Urinary bladder (tissue), 4 donors: ENCODE results near the gene FARP2. TPM values are rescaled to one million over a fixed set of nuclear protein-coding genes. Genes with fewer than 3 reads are reported as not detected.
"Not testable (repeated sequence)": the region's sequence is repeated elsewhere in the genome, so short reads cannot be mapped to it uniquely, and the experiment has no call there.

ENCODE experiments used
- DNase-seq: peaks from one replicate; pipeline ENCODE4 v3.0.0-alpha.2; 2015; ENCODE audit errors: extremely low spot score
- H3K27ac ChIP-seq: one replicate; pipeline ENCODE4 v1.5.1; 2013; ENCODE audit warnings: low read depth, mild to moderate bottlenecking, moderate library complexity
- H3K36me3 ChIP-seq: one replicate; pipeline ENCODE4 v1.6.1; 2013; ENCODE audit warnings: mild to moderate bottlenecking, moderate library complexity; ENCODE audit not compliant: insufficient read depth
- H3K4me1 ChIP-seq: one replicate; pipeline ENCODE4 v1.6.1; 2013; ENCODE audit warnings: mild to moderate bottlenecking, moderate library complexity; ENCODE audit not compliant: insufficient read depth
- H3K4me3 ChIP-seq: one replicate; pipeline ENCODE4 v1.5.1; 2013; ENCODE audit warnings: low read depth, low read length
- WGBS: extraction: QIAGEN DNeasy Blood & Tissue Kit; methylation state at CpG from one replicate; pipeline ENCODE4 v1.1.7; 2013; 5-methylcytosine and 5-hydroxymethylcytosine counted together
- polyA plus RNA-seq: library from polyadenylated mRNA; stranded (reverse); fragments of 200-250 nt; gene quantifications from one replicate; pipeline ENCODE4 v1.2.3, GENCODE V29; 2013
- total RNA-seq: library from RNA; depleted of rRNA; stranded (reverse); fragments of >200 nt; gene quantifications from one replicate; pipeline ENCODE4 v1.2.3, GENCODE V29; 2014
- donor health status: healthy with polysubstance abuse.
- donor health status: healthy.

FARP2 gene
- total and polyA plus RNA-seq, 2 donors = 16.2 to 51.7 TPM

DNA sequence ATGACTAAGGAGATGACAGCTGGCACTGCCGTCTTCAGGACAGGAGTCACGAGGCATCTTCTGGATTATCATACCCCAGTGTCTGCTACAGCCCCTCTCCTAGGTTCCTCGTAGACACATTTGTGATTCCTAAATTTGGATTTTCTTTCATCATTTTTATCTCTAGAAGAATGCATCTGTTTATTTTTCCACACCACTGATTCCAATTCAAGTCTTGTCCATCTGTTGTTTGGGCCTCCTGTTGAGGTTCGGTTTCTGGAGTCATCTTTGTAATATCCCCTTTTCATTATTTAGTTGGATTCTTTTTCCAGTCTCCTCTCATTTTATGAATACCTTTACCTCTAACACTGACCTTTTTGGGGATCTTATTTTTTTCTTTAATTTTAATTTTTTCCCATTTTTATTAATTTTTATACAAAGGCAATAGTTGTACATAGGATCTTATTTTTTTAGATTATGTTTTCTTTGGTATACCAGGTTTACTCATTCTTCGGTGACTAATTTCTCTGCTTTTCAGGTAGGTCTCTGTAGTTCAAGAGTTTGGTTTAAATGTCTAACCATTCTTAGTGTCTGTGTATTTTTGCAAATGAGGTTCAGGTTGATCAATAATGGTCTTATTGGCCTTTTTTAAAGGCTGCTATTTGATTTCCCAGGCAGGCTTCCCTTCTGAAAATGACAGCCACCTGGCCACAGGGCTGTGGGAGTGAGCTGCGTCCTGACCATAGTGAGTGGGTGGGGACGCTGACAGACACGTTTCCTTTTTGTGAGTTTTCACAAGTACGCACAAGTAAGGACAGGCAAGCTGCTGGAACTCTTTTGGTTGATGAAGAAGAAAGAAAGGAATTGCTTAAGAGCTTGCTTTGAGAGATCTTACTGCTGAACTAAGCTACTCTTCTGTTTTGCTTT is 34.5 kb downstream of the FARP2 start:
- Histone ChIP-seq H3K27ac (peak overlapping the region; percentile 16), H3K36me3 (no peaks in the 10 kb centered on the region), H3K4me1 (no peaks in the 10 kb centered on the region), H3K4me3 (no peak overlapping the region)
- peak; percentile 39 for DNase-seq
- WGBS = 81% methylated on average over 9 of the region's 9 CpGs

DNA sequence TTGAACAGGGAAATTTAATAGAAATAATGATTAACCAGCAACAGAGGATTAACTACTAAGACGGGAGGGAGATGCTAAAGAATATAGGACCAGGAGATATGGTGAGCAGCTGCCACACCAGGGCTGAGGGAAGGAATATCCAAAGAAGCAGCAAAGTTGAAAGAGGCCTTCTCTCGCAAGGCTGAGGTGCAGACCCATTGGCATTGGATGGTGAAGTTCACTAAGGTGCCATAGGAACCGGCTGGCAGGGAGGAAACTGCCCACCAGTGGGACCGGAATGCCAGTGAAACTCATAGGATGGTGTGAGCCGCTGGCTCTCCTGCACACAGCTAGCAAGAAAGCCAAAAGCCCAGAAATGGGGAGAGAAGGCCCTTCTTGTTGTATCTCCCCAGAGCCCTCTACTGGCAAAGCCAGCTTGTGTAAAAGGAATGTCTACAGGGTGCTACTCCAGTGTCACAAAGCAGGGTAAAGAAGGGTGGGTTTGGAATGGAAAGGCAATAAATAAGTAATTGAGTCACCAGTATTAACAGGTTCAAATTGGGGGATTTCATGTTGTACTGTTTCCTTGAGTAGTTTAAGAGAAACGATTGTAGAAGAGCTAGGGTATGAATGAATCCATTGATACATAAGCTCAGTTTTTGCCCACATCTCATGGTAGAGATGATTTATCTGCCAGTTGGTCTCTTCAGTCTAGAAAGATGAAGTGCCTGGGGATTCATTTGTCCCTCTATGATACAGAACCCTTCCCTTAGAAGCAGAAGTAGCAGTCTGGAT is 36.0 kb downstream of the FARP2 start:
- DNase-seq = no peak
- Histone ChIP-seq H3K4me1 (no peaks in the 10 kb centered on the region), H3K27ac (no peak overlapping the region), H3K36me3 (peaks cover 1% of the 10 kb centered on the region), H3K4me3 (no peak overlapping the region)
- WGBS = 84% methylated on average over 6 of the region's 6 CpGs

DNA sequence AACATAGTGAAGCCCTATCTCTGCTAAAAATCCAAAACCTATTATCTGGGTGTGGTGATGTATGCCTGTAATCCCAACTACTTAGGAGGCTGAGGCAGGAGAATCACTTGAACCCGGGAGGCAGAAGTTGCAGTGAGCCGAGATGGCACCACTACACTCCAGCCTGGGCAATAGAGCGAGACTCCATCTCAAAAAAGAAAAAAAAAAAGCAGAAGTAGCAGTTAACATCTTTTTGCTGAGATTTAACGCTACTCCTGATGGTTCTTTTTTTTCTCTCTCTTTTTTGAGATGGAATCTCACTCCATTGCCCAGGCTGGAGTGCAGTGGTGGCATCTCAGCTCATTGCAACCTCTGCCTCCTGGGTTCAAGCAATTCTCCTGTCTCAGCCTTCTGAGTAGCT is 36.7 kb downstream of the FARP2 start:
- not testable (repeated sequence) for DNase-seq, H3K36me3 ChIP-seq, H3K4me3 ChIP-seq, H3K27ac ChIP-seq, H3K4me1 ChIP-seq
- WGBS = 97% methylated on average over 4 of the region's 4 CpGs

DNA sequence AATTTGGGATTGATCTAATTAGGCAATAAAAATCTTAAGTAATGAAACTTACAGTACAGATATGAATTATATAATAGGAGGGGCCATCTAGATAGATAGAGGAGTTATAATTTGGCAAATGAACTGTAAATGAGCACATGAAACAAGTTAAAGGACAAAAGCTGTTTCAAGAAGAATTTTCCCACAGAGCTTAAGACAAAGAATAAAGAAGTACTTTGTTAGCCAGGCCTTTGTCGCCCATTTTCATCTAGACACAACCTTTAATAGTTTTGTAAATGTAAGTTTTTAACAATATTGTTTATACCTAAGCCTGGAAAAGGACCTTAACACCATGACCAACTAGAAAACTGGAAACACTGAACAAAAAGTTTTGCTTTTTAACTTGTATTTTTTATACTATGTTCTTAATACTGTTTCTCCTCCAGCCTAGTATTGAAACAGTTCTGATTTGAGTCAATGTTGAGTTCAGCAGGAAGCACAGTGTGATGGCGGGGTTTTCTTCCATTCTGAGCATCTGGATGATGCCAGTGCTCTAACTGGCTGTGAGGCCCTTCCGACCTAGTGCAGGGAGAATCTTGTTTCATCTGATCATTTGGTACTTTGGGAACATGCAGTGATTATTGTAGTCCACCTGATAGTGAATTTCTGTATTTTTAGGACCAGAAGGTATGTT is 37.6 kb downstream of the FARP2 start:
- 91% methylated on average over 3 of the region's 3 CpGs for WGBS
- Histone ChIP-seq H3K36me3 (peaks cover 1% of the 10 kb centered on the region), H3K4me1 (no peaks in the 10 kb centered on the region), H3K27ac (no peak overlapping the region), H3K4me3 (no peak overlapping the region)
- no peak for DNase-seq

DNA sequence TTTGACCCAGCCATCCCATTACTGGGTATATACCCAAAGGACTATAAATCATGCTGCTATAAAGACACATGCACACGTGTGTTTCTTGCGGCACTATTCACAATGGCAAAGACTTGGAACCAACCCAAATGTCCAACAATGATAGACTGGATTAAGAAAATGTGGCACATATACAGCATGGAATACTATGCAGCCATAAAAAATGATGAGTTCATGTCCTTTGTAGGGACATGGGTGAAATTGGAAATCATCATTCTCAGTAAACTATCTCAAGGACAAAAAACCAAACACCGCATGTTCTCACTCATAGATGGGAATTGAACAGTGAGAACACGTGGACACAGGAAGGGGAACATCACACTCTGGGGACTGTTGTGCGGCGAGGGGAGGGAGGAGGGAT is 40.7 kb downstream of the FARP2 start:
- not testable (repeated sequence) for DNase-seq, H3K4me1 ChIP-seq, H3K27ac ChIP-seq, H3K4me3 ChIP-seq, H3K36me3 ChIP-seq
- 98% methylated on average over 6 of the region's 6 CpGs for WGBS

DNA sequence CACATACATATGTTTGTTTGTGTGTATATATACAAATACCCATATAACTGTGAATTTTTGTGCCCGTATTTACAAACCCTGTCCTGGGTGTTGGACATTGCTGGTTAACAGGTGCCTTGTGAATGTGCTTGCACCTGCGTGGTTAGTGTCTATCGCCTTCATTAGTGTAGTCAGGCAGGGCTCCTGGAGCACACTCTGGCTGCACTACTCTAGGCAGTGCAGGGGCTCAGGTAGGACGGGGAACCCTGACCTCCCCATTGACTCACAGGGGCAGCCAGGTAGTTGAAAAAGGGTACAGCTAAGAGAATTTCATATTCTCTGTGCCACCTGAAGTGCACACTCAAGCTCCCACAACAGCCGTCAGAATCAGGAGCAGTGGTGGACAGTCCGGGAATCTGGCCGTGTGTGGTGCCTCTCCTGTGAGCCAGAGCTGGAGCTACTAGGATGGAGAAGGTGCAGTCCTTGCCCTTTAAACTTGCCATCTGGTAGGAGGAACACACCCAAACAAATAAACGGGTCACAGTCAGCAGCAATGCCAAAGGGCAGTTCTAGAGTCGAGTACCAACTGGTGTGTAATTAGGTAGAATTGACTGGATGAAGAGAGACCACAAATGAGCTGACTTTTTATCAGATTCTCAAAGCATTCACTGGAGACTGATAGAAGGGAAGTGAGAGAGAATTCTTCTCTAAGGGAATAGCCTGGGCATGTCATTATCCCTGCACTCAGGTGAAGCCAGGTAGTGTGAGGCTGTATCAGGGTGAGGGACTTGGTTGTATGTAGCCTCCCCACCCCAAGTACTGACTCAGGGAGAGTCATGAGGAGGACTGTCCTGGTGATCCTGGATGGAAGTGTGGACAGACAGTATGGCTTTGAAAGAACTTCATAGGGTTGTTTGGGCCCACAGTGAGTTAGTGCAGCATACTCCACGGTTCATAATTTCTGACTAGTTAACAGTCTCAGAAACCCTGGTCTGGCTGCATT is 44.1 kb downstream of the FARP2 start:
- no peaks in the 10 kb centered on the region for H3K4me1 ChIP-seq
- no peak for DNase-seq
- H3K36me3 ChIP-seq = peaks cover 3% of the 10 kb centered on the region
- no peak overlapping the region for H3K4me3 ChIP-seq
- H3K27ac ChIP-seq = no peak overlapping the region
- WGBS = 81% methylated on average over 10 of the region's 10 CpGs

DNA sequence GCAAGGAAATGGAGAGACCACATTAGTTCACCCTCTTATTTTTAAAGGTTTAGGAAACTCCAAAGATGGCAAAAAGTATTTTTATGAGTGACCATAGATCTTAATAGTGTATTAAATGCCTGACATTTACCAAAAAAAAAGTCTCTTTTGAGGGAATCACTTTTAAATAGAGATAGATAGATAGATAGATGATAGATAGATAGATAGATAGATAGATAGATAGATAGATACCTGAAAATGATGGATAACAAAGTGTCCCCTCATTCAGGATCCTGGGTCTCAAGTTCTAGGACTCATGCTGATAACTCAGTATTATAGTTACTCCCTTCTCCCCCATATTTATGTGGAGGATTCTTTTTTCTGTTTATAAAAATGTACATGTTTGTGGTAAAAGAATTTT is 52.8 kb downstream of the FARP2 start:
- H3K36me3 ChIP-seq = peaks cover 1% of the 10 kb centered on the region
- no peak overlapping the region for H3K27ac ChIP-seq
- H3K4me1 ChIP-seq = no peaks in the 10 kb centered on the region
- H3K4me3 ChIP-seq = no peak overlapping the region
- no peak for DNase-seq

DNA sequence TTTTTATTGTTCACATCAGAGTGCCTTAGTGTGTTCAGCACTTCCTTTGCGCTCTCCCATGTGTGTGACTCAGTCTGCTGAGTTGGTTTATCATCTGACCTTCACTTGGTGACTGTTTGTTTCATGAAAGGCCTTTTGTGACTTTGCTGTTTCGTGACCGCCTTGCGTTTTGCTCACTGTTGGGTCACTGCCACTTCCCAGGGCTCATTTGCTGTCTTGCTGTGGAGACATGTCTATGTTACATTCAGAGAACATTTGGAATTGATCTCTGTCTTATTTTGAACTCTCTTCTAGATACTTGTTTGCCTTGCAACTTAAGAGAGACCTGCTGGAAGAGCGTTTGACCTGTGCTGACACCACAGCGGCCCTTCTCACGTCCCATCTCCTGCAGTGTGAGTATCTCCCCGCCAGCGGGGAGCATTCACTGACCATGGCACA is 54.7 kb downstream of the FARP2 start:
- no peak for DNase-seq
- Histone ChIP-seq H3K4me1 (no peaks in the 10 kb centered on the region), H3K36me3 (no peaks in the 10 kb centered on the region), H3K27ac (no peak overlapping the region), H3K4me3 (no peak overlapping the region)
- 89% methylated on average over 9 of the region's 9 CpGs for WGBS

DNA sequence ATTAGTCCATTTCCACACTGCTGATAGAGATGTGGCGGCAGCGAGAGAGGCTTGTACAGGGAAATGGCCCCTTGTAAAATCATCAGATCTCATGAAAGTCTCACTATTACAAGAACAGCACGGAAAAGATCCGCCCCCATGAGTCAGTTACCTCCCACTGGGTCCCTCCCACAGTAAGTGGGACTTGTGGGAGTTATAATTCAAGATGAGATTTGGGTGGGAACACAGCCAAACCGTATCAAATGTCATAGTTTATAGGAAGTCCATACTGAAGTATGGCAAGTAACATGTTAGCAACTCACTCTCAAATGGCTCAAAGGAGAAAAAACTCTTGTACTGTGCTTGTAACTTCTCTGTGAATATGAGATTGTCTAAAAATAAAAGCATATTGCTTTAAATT is 56.1 kb downstream of the FARP2 start:
- Histone ChIP-seq H3K4me1 (no peaks in the 10 kb centered on the region), H3K4me3 (no peak overlapping the region), H3K27ac (no peak overlapping the region), H3K36me3 (no peaks in the 10 kb centered on the region)
- 45% methylated on average over 5 of the region's 5 CpGs for WGBS
- peak; percentile 60 for DNase-seq

DNA sequence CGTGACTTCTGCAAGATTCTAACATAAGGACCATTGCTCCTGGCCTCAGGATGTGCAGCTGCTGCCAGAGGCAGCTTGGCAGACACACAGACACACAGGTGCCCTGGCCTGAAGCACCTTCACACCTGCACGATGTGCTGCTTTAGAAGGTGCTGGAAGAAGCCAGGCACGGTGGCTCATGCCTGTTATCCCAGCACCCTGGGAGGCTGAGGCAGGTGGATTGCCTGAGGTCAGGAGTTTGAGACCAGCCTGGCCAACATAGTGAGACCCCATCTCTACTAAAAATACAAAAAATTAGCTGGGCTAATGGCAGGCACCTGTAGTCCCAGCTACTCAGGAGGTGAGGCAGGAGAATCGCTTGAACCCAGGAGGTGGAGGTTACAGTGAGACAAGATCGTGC is 57.4 kb downstream of the FARP2 start:
- WGBS = 94% methylated on average over 5 of the region's 5 CpGs
- not testable (repeated sequence) for H3K36me3 ChIP-seq

DNA sequence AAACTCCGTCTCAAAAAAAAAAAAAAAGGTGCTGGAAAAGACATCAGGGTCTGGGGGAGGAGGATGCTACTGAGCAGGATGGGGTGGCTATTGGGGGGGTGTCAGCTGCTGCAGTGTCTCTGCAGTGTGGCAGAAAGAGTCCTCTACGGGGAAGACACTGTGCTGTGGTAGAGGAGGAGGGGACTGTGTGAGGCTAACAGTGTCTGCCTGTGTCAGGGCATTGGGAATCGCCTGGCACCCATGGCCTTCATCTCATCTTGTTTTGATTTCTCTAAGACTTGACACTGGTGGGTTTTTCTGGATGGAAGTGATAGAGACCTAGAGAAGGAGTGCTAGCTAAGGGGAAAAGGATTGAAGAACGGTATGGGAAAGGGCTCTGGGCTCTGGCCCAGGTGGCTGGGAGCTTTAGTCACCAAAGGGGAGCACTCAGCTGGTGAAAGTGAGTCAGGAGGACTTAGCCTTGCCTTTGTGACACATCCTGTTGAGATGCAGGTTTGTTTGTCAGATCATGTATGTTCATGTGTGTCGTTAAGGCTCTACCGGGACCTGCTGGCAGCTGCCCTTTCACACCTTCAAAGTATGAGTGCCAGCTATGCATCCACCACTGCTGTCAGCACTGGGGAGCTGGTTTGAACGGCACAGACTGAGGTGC is 58.0 kb downstream of the FARP2 start:
- WGBS = 92% methylated on average over 7 of the region's 7 CpGs
- H3K36me3 ChIP-seq = no peaks in the 10 kb centered on the region

More for the DNA sequence above, 57.4 kb downstream of the FARP2 start:
- H3K4me3 ChIP-seq, H3K27ac ChIP-seq, DNase-seq, H3K4me1 ChIP-seq: not testable (repeated sequence)

DNA sequence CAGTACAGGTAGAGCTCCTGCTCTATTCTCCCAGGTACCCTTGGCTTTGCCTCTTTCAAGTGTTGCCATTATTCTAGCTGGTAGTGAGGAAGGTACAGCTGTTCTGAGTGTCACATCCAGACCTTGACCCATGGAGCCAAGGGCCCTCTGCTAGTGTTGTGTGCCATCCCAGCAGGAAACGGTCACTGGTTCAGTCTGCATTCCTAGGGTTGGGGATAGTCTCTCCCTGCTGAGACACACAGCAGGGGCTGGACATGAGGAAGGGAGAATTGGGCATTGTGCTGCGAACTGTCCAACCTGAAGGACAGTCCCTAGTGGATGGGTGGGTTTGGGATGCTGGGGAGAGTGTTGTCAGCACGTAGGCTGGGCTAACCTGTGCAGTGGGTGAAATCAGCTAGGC is 59.1 kb downstream of the FARP2 start:
- WGBS = 91% methylated on average over 3 of the region's 3 CpGs
- H3K4me1 ChIP-seq = no peaks in the 10 kb centered on the region
- no peaks in the 10 kb centered on the region for H3K36me3 ChIP-seq

More for the DNA sequence above, 58.0 kb downstream of the FARP2 start:
- Histone ChIP-seq H3K27ac (no peak overlapping the region), H3K4me1 (no peaks in the 10 kb centered on the region), H3K4me3 (no peak overlapping the region)
- no peak for DNase-seq

More for the DNA sequence above, 59.1 kb downstream of the FARP2 start:
- no peak overlapping the region for H3K4me3 ChIP-seq
- DNase-seq = no peak
- no peak overlapping the region for H3K27ac ChIP-seq
